GM12878 (cell line): ENCODE measurements around the gene TCF20. TPM values are rescaled to one million over a fixed set of nuclear protein-coding genes. Genes with fewer than 3 reads are reported as not detected.

Experiments used
- ATAC-seq: fragments of 200-7000 bp; cut with Tn5 transposase; 3 replicates; pipeline ENCODE4 v1.9.1; 2020; ENCODE audit warnings: mild to moderate bottlenecking, moderate library complexity
- BruUV-seq: library from RNA; stranded (reverse); fragments of 400-500 nt; replicated peaks from 2 replicates; lab custom pipeline; 2021; lab: Mats Ljungman, UMichigan
- CTCF ChIA-PET: fragments of 300-600 bp; sonication (Branson Sonifier 250); formaldehyde crosslinking; extraction: SDS; loops from one replicate; lab custom pipeline; 2021; ENCODE audit warnings: inconsistent platforms; lab: Yijun Ruan, JAX
- POLR2A ChIA-PET: fragments of 350-600 bp; formaldehyde crosslinking; extraction: SDS; loops from one replicate; lab custom pipeline; 2021; ENCODE audit warnings: inconsistent platforms; lab: Charles Lee
- RAD21 ChIA-PET: fragments of 300-600 bp; sonication (Branson Sonifier 250); formaldehyde crosslinking; loops from one replicate; lab custom pipeline; 2023; ENCODE audit warnings: antibody characterized with exemption; ENCODE audit not compliant: unreplicated experiment; lab: Charles Lee
- SMC1A ChIA-PET: fragments of 300-600 bp; sonication (Branson Sonifier 250); formaldehyde crosslinking; loops from one replicate; lab custom pipeline; 2023; ENCODE audit not compliant: unreplicated experiment, uncharacterized antibody; lab: Charles Lee
- DNase-seq: peaks from one replicate; pipeline ENCODE4 v3.0.0-alpha.2; 2011; ENCODE audit warnings: low read depth, low spot score
- FAIRE-seq: peaks from 3 replicates; lab custom pipeline; 2011; peaks lifted over from hg19 to GRCh38; lab: Jason Lieb, UNC
- H2AFZ ChIP-seq: 2 replicates; pipeline ENCODE4 v1.6.0; 2011; ENCODE audit warnings: low read depth, low read length, control low read depth; ENCODE audit not compliant: control insufficient read depth
- H3K27ac ChIP-seq: 2 replicates; pipeline ENCODE4 v1.5.1; 2011; ENCODE audit warnings: control low read depth; ENCODE audit not compliant: control insufficient read depth, insufficient read depth
- H3K27me3 ChIP-seq, 2 experiments: replicated peaks in 1 of 2; 2 replicates each; pipeline versions ENCODE4 v1.6.0 to v1.6.1; 2011; ENCODE audit warnings: low read length in 1 of 2; ENCODE audit not compliant: control insufficient read depth in 2 of 2, insufficient read depth in 2 of 2
- H3K36me3 ChIP-seq, 2 experiments: 2 replicates each; pipeline ENCODE4 v1.5.1; 2011; ENCODE audit warnings: low read length in 1 of 2; ENCODE audit not compliant: control insufficient read depth in 2 of 2, insufficient read depth in 2 of 2
- H3K4me1 ChIP-seq: 2 replicates; pipeline ENCODE4 v1.6.1; 2011; ENCODE audit warnings: mild to moderate bottlenecking, low read length, moderate library complexity, mixed read lengths; ENCODE audit not compliant: control insufficient read depth, insufficient read depth
- H3K4me2 ChIP-seq: 2 replicates; pipeline ENCODE4 v1.6.0; 2011; ENCODE audit warnings: control low read depth; ENCODE audit not compliant: control insufficient read depth, insufficient read depth
- H3K4me3 ChIP-seq: fragments of 200-600 bp; sonication (generic); 2 replicates; pipeline ENCODE4 v1.5.1; 2016
- H3K79me2 ChIP-seq: 2 replicates; pipeline ENCODE4 v1.6.0; 2011; ENCODE audit warnings: low read length; ENCODE audit not compliant: control insufficient read depth, insufficient read depth
- H3K9ac ChIP-seq: 2 replicates; pipeline ENCODE4 v1.8.0; 2011; ENCODE audit warnings: low read length, control low read depth, mixed read lengths; ENCODE audit not compliant: control insufficient read depth, insufficient read depth
- H3K9me3 ChIP-seq: replicated peaks from 3 replicates; pipeline ENCODE4 v1.5.1; 2011; ENCODE audit warnings: mild to moderate bottlenecking, low read length; ENCODE audit not compliant: control insufficient read depth, insufficient read depth
- H4K20me1 ChIP-seq: 2 replicates; pipeline ENCODE4 v1.6.0; 2011; ENCODE audit not compliant: control insufficient read depth, insufficient read depth
- CBX5 ChIP-seq: sonication (generic); IDR thresholded peaks from 2 replicates; pipeline ENCODE4 v1.6.1; 2016; ENCODE audit warnings: low read depth, moderate library complexity, mild to moderate bottlenecking, inconsistent platforms
- CHD4 ChIP-seq: fragments of 200-600 bp; sonication (generic); IDR thresholded peaks from 2 replicates; pipeline ENCODE4 v1.6.1; 2016; ENCODE audit warnings: mild to moderate bottlenecking
- ESRRA ChIP-seq: IDR thresholded peaks from 2 replicates; pipeline ENCODE4 v1.6.1; 2012; ENCODE audit warnings: mild to moderate bottlenecking, low read length, improper control_type of control experiment
- FOS ChIP-seq: IDR thresholded peaks from 3 replicates; pipeline ENCODE4 v1.6.1; 2011; ENCODE audit warnings: borderline replicate concordance; ENCODE audit not compliant: insufficient read length; ENCODE audit errors: extremely low read depth
- FOXM1 ChIP-seq: IDR thresholded peaks from 2 replicates; pipeline ENCODE4 v1.6.1; 2012; ENCODE audit warnings: low read depth, mild to moderate bottlenecking, inconsistent platforms, low read length, moderate library complexity
- GATAD2B ChIP-seq: fragments of 450-650 bp; conservative IDR thresholded peaks from 2 replicates; pipeline ENCODE4 v1.6.1; 2017; ENCODE audit warnings: low read depth, mild to moderate bottlenecking, moderate library complexity
- KLF5 ChIP-seq: fragments of 450-650 bp; IDR thresholded peaks from 2 replicates; pipeline ENCODE4 v1.6.1; 2014; ENCODE audit warnings: mild to moderate bottlenecking; ENCODE audit not compliant: partially characterized antibody
- LARP7 ChIP-seq: fragments of 450-650 bp; IDR thresholded peaks from 2 replicates; pipeline ENCODE4 v1.6.1; 2017; ENCODE audit warnings: mild to moderate bottlenecking
- MTA2 ChIP-seq: fragments of 450-650 bp; IDR thresholded peaks from 2 replicates; pipeline ENCODE4 v1.6.1; 2016; ENCODE audit warnings: low read depth, mild to moderate bottlenecking, moderate library complexity
- NR2C1 ChIP-seq: fragments of 450-650 bp; IDR thresholded peaks from 2 replicates; pipeline ENCODE4 v1.6.1; 2017; ENCODE audit warnings: antibody characterized with exemption, mild to moderate bottlenecking, moderate library complexity
- NRF1 ChIP-seq: conservative IDR thresholded peaks from 2 replicates; pipeline ENCODE4 v1.6.1; 2011; ENCODE audit warnings: mild to moderate bottlenecking, low read depth, low read length, improper control_type of control experiment
- POU2F2 ChIP-seq: IDR thresholded peaks from 3 replicates; pipeline ENCODE4 v1.6.1; 2011; ENCODE audit warnings: low read depth, mild to moderate bottlenecking, low read length, borderline replicate concordance
- RAD21 ChIP-seq: IDR thresholded peaks from 2 replicates; pipeline ENCODE4 v1.6.1; 2011; ENCODE audit warnings: mild to moderate bottlenecking, low read depth, low read length, moderate library complexity; ENCODE audit not compliant: insufficient read depth
- RELB ChIP-seq: fragments of 450-650 bp; IDR thresholded peaks from 2 replicates; pipeline ENCODE4 v1.6.1; 2017; ENCODE audit warnings: low read depth, mild to moderate bottlenecking, moderate library complexity
- TBL1XR1 ChIP-seq: IDR thresholded peaks from 2 replicates; pipeline ENCODE4 v1.6.1; 2012; ENCODE audit warnings: low read depth, low read length, improper control_type of control experiment
- TCF12 ChIP-seq: IDR thresholded peaks from 2 replicates; pipeline ENCODE4 v1.6.1; 2011; ENCODE audit warnings: low read depth, mild to moderate bottlenecking, low read length
- WGBS: methylation state at CpG from one replicate; pipeline ENCODE4 v1.1.6; 2016; ENCODE audit warnings: low lambda C conversion rate; ENCODE audit not compliant: insufficient replicate concordance, insufficient coverage; ENCODE audit errors: missing lambda C conversion rate; 5-methylcytosine and 5-hydroxymethylcytosine counted together
- in situ Hi-C: fragments of 300-500 bp; cut with MboI; formaldehyde crosslinking; loops from 9 replicates; pipeline ENCODE4 v1.14.3; 2018; ENCODE audit warnings: mixed read lengths
- intact Hi-C: fragments of 100-400 bp; cut with micrococcal nuclease; formaldehyde crosslinking; loops from one replicate; pipeline ENCODE4 v1.14.2; 2022; ENCODE audit not compliant: unreplicated experiment
- polyA plus RNA-seq, 11 experiments: library from polyadenylated mRNA; depleted of rRNA in 4 of 11; unstranded in 6 of 11; stranded (reverse) in 5 of 11; fragments of >200 nt; fragmentation: Nextera tagmentation in 4 of 11; fragmentation: Illumina TruSeq in 1 of 11; extraction: Ambion mirVana in 4 of 11; extraction: Trizol in 1 of 11; gene quantifications; 1 replicate in 1 of 11; 2 replicates in 10 of 11; pipeline versions ENCODE4 v1.2.1 to v1.2.3, GENCODE V29; 2011 to 2016; ENCODE audit warnings: inconsistent platforms in 2 of 11, missing spikeins in 2 of 11, low read depth in 1 of 11
- total RNA-seq, 4 experiments: library from RNA; depleted of rRNA in 3 of 4; stranded (reverse); fragments of >200 nt in 3 of 4; fragmentation: Illumina TruSeq in 1 of 4; extraction: Trizol in 1 of 4; gene quantifications; 2 replicates each; pipeline versions ENCODE4 v1.2.1 to v1.2.3, GENCODE V29; 2013 to 2021
- TF ChIP-seq, protein P1 (sequence below): fragments of 450-650 bp; formaldehyde crosslinking; IDR thresholded peaks from 2 replicates; pipeline ENCODE4 v1.4.0; 2020; ENCODE audit warnings: mild to moderate bottlenecking, moderate library complexity

Gene TCF20
- total and polyA plus RNA-seq, 10 of the 15 experiments (the other 5 are each of a cell fraction or from before 2014, with no cell fraction given), result 0.64 to 52.9 (median 22.6) TPM

DNA sequence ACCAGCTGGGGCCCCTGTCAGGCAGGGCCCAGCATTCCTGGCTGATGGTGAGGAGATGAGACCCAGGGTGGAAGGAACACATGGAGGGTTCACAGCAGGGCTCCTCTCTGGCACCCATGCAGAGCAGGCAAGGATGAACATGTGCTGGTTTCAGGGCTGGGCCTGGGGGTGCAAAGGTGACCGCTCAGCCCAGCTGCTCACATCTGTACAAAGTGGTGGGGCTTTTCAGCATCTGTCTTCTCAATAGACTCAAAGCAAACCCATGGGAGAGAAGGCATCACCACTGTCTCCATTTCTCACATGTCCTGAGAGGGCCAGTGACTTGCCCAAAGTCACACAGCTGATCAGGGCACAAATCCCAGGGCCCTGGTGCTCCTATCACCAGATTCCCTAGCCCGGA, 27.3 kb upstream of the TCF20 start:
- ATAC-seq, result no peak
- SMC1A ChIA-PET, result interaction anchor here (1.4 kb wide), 1 partner anchor 112 kb away, joined by 3 read pairs; no protein-coding TSS in a partner anchor
- WGBS, result 83% methylated on average over 2 of the region's 2 CpGs
- TF ChIP-seq KLF5, result no peak
- TF ChIP-seq TCF12, result no peak
- TF ChIP-seq CBX5, result no peak
- TF ChIP-seq, protein P1, sequence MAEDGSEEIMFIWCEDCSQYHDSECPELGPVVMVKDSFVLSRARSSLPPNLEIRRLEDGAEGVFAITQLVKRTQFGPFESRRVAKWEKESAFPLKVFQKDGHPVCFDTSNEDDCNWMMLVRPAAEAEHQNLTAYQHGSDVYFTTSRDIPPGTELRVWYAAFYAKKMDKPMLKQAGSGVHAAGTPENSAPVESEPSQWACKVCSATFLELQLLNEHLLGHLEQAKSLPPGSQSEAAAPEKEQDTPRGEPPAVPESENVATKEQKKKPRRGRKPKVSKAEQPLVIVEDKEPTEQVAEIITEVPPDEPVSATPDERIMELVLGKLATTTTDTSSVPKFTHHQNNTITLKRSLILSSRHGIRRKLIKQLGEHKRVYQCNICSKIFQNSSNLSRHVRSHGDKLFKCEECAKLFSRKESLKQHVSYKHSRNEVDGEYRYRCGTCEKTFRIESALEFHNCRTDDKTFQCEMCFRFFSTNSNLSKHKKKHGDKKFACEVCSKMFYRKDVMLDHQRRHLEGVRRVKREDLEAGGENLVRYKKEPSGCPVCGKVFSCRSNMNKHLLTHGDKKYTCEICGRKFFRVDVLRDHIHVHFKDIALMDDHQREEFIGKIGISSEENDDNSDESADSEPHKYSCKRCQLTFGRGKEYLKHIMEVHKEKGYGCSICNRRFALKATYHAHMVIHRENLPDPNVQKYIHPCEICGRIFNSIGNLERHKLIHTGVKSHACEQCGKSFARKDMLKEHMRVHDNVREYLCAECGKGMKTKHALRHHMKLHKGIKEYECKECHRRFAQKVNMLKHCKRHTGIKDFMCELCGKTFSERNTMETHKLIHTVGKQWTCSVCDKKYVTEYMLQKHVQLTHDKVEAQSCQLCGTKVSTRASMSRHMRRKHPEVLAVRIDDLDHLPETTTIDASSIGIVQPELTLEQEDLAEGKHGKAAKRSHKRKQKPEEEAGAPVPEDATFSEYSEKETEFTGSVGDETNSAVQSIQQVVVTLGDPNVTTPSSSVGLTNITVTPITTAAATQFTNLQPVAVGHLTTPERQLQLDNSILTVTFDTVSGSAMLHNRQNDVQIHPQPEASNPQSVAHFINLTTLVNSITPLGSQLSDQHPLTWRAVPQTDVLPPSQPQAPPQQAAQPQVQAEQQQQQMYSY (CRISPR knock-in tag), result no peak
- no peak for TF ChIP-seq ESRRA
- TF ChIP-seq NRF1, result no peak
- no peak for TF ChIP-seq CHD4
- TF ChIP-seq POU2F2, result no peak
- no peak for TF ChIP-seq NR2C1
- no peak for TF ChIP-seq RELB
- no peak for TF ChIP-seq RAD21
- TF ChIP-seq FOS, result no peak
- no peak for TF ChIP-seq TBL1XR1
- TF ChIP-seq MTA2, result no peak
- TF ChIP-seq FOXM1, result no peak
- TF ChIP-seq LARP7, result no peak
- no peak for TF ChIP-seq GATAD2B

More for the DNA sequence above, 27.3 kb upstream of the TCF20 start:
- no peaks in the 10 kb centered on the region for H3K79me2 ChIP-seq
- in situ Hi-C loops, result no loop called here
- H4K20me1 ChIP-seq, result no peaks in the 10 kb centered on the region
- DNase-seq (no peak), FAIRE-seq (no peak)
- no peak overlapping the region for H3K4me2 ChIP-seq
- POLR2A ChIA-PET, result no interaction called here
- no peak overlapping the region for H3K9ac ChIP-seq
- no peak overlapping the region for H3K27ac ChIP-seq
- RAD21 ChIA-PET, result interaction anchor here (0.7 to 1.0 kb wide), 2 partner anchors 20 to 139 kb away, joined by 3 to 5 read pairs; no protein-coding TSS in a partner anchor
- no peaks in the 10 kb centered on the region for H3K36me3 ChIP-seq
- H3K9me3 ChIP-seq, result no peaks in the 10 kb centered on the region
- BruUV-seq, result no TSS peak
- no peak overlapping the region for H2AFZ ChIP-seq
- H3K4me3 ChIP-seq, result no peak overlapping the region
- peaks cover 22% of the 10 kb centered on the region for H3K4me1 ChIP-seq
- intact Hi-C loops, result no loop called here
- CTCF ChIA-PET, result interaction anchor here (0.6 to 1.5 kb wide), 5 partner anchors 17 to 208 kb away, joined by 3 to 5 read pairs (median 3); no protein-coding TSS in a partner anchor
- no peaks in the 10 kb centered on the region for H3K27me3 ChIP-seq
